NCI-H2107 treated with DMSO at 0.1 percent for 48 hours (cell line): ENCODE data around the gene CEACAM5.

Source experiments
- DNase-seq: peaks from one replicate; lab custom pipeline; 2025; ENCODE audit not compliant: unreplicated experiment; lab: John Stamatoyannopoulos, UW

Gene CEACAM5

DNA sequence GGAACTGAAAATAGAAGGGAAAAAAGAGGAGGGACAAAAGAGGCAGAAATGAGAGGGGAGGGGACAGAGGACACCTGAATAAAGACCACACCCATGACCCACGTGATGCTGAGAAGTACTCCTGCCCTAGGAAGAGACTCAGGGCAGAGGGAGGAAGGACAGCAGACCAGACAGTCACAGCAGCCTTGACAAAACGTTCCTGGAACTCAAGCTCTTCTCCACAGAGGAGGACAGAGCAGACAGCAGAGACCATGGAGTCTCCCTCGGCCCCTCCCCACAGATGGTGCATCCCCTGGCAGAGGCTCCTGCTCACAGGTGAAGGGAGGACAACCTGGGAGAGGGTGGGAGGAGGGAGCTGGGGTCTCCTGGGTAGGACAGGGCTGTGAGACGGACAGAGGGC is at the start of gene CEACAM5:
Gene CEACAM5, plus strand, starts transcription at position 146 of the 400 bp plus-strand sequence. Its CDS starts 106 bp downstream, at position 252.
- no peak for DNase-seq

GRCh38 chr19:41666075-41666474 is 42.4 kb upstream of the CEACAM5 start:
- no peak for DNase-seq

- DNase-seq = no peak
Measured at GRCh38 chr19:41668315-41668714, 40.1 kb upstream of the CEACAM5 start.

- no peak for DNase-seq
Measured at GRCh38 chr19:41670755-41671154, 37.7 kb upstream of the CEACAM5 start.

GRCh38 chr19:41671486-41671885 is 36.9 kb upstream of the CEACAM5 start:
- no peak for DNase-seq

GRCh38 chr19:41682437-41682836 is 26.0 kb upstream of the CEACAM5 start:
- DNase-seq = no peak

- DNase-seq = no peak
Measured at GRCh38 chr19:41687419-41687818, 21.0 kb upstream of the CEACAM5 start.

DNA sequence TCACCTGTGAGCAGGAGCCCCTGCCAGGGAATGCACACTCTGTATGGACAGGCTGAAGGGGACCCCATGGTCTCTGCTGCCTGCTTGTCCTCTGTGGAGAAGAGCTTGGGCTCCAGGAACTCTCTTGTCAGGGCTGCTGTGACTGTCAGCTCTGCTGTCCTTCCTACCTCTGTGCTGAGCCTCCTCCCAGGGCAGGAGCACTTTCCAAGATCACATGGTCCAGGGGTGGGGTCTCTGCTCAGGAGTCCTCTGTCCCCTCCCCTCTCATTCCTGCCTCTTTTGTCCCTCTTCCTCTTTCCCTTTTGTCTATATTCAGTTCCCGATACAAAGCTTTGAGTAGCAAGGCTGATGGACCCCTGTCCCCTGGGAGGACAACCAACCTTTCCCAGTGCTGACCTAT is 20.3 kb upstream of the CEACAM5 start, which contains the start of gene CEACAM7:
Gene CEACAM7, minus strand, starts transcription at position 173 of the 400 bp plus-strand sequence. Its CDS starts 105 bp downstream, at position 68.
- no peak for DNase-seq

GRCh38 chr19:41688687-41689086 is 19.7 kb upstream of the CEACAM5 start:
- no peak for DNase-seq

DNA sequence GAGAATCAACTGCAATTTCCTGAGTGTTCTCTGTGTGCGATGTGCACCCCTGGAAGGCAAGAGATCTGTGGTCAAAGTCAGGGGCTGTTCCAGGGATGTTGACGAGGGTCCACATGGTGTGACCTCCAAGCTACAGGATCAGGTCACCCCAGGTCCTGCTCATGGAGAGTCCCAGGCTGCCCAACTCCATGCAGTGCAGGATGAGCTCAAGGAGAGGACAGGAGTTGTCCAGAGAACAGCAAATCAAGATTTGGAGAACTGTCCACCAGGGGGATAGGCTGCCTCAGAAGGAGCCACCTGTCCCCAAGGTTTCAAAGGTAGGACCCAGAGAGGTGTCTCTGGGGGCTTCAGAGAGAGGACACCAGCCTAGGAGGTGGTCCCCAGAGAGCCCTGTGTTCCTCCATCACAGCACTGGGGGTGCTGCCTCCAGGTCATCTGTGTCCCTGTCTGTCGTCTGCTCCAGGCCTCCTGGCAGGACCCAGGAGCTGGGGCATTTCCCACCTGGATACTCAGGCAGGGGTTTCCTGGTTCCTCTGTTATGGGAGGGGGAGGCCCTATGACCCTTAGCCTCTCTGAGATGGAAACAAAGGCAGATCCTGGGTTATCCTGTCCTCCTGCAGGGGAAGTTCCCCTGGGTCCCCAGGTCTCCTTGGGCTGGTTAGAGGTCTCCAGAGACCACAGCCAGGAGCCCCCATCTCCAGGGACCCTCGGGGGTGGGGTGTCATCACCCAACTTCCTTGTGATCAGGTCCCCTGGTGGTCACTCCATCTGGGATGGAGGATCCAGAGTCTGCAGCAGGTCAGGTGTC is 18.2 kb upstream of the CEACAM5 start:
- DNase-seq = no peak

DNA sequence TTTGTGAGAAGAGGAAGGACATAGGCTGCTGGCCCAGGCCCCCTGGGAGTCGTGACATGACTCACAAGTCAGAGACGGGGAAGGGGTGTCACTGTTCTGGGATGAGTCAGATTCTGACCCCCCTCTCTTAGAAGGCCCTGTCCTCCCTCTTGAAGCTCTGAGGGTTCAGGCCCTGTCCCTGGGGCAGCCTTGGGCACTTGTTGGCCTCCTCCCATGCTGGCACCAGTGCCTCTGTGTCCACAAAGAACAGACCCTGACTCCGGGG is 17.7 kb upstream of the CEACAM5 start:
- no peak for DNase-seq

DNA sequence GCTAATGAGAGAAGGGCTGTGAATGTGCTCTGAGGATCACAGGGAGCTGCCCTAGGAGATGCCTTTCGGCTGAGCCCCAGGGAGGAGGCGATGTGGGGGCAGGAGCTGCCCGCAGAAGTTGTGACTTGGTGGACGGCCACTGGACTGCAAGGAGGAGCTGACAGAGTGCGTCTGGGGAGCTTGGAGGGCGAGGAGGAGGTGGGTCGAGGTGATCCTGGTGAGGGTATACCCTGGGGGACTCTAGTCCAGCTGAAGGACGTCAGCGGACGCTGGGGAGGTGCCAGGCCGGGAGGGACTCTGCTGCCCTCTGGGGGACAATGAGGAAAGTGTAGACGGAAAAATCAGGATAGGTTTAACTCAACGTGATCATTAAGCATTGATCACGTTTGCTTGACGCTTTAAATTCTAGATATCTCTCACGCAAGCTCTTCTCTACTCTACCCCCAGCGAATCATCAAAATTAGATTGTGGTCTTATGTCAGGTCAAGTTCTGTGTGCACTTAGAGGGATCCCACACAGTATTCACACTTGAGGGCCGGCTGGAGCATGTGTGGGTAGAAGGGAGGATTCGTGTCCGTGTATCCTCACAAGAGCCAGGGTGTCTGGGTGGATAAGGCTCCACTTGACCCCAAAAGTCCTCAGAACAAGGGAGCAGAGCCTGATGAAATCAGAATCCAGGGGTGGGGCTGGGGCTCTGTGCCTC is 17.0 kb upstream of the CEACAM5 start:
- peak; percentile 2 for DNase-seq

DNA sequence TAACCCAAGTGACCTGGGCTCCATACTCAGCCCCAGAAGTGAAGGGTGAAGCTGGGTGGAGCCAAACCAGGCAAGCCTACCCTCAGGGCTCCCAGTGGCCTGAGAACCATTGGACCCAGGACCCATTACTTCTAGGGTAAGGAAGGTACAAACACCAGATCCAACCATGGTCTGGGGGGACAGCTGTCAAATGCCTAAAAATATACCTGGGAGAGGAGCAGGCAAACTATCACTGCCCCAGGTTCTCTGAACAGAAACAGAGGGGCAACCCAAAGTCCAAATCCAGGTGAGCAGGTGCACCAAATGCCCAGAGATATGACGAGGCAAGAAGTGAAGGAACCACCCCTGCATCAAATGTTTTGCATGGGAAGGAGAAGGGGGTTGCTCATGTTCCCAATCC is 14.2 kb upstream of the CEACAM5 start:
- no peak for DNase-seq

- DNase-seq = no peak
Measured at GRCh38 chr19:41694831-41695635, 13.4 kb upstream of the CEACAM5 start.

DNA sequence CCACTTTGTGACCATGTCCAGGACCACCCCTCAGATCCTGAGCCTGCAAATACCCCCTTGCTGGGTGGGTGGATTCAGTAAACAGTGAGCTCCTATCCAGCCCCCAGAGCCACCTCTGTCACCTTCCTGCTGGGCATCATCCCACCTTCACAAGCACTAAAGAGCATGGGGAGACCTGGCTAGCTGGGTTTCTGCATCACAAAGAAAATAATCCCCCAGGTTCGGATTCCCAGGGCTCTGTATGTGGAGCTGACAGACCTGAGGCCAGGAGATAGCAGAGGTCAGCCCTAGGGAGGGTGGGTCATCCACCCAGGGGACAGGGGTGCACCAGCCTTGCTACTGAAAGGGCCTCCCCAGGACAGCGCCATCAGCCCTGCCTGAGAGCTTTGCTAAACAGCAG is 12.7 kb upstream of the CEACAM5 start:
- DNase-seq = no peak

DNA sequence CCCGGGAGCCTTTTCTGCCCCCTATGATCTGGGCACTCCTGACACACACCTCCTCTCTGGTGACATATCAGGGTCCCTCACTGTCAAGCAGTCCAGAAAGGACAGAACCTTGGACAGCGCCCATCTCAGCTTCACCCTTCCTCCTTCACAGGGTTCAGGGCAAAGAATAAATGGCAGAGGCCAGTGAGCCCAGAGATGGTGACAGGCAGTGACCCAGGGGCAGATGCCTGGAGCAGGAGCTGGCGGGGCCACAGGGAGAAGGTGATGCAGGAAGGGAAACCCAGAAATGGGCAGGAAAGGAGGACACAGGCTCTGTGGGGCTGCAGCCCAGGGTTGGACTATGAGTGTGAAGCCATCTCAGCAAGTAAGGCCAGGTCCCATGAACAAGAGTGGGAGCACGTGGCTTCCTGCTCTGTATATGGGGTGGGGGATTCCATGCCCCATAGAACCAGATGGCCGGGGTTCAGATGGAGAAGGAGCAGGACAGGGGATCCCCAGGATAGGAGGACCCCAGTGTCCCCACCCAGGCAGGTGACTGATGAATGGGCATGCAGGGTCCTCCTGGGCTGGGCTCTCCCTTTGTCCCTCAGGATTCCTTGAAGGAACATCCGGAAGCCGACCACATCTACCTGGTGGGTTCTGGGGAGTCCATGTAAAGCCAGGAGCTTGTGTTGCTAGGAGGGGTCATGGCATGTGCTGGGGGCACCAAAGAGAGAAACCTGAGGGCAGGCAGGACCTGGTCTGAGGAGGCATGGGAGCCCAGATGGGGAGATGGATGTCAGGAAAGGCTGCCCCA is 11.8 kb upstream of the CEACAM5 start:
- no peak for DNase-seq

DNA sequence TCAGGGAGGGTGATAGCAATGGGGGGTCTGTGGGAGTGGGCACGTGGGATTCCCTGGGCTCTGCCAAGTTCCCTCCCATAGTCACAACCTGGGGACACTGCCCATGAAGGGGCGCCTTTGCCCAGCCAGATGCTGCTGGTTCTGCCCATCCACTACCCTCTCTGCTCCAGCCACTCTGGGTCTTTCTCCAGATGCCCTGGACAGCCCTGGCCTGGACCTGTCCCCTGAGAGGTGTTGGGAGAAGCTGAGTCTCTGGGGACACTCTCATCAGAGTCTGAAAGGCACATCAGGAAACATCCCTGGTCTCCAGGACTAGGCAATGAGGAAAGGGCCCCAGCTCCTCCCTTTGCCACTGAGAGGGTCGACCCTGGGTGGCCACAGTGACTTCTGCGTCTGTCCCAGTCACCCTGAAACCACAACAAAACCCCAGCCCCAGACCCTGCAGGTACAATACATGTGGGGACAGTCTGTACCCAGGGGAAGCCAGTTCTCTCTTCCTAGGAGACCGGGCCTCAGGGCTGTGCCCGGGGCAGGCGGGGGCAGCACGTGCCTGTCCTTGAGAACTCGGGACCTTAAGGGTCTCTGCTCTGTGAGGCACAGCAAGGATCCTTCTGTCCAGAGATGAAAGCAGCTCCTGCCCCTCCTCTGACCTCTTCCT is 11.1 kb upstream of the CEACAM5 start:
- DNase-seq = no peak

DNA sequence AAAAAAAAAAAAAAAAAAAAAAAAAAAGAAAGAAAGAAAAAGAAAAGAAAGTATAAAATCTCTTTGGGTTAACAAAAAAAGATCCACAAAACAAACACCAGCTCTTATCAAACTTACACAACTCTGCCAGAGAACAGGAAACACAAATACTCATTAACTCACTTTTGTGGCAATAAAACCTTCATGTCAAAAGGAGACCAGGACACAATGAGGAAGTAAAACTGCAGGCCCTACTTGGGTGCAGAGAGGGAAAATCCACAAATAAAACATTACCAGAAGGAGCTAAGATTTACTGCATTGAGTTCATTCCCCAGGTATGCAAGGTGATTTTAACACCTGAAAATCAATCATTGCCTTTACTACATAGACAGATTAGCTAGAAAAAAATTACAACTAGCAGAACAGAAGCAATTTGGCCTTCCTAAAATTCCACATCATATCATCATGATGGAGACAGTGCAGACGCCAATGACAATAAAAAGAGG is 9.6 kb upstream of the CEACAM5 start:
- no peak for DNase-seq

GRCh38 chr19:41699231-41699967 is 9.0 kb upstream of the CEACAM5 start:
- DNase-seq = no peak

DNA sequence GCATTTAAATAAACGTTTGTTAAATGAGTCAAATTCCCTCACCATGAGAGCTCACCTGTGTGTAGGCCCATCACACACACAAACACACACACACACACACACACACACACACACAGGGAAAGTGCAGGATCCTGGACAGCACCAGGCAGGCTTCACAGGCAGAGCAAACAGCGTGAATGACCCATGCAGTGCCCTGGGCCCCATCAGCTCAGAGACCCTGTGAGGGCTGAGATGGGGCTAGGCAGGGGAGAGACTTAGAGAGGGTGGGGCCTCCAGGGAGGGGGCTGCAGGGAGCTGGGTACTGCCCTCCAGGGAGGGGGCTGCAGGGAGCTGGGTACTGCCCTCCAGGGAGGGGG is 8.5 kb upstream of the CEACAM5 start:
- no peak for DNase-seq
